NCI-H774 (cell line): Measurements from ENCODE around the gene UQCRH.

Source experiments
- DNase-seq: peaks from one replicate; lab custom pipeline; 2025; lab: John Stamatoyannopoulos, UW

Gene UQCRH

DNA sequence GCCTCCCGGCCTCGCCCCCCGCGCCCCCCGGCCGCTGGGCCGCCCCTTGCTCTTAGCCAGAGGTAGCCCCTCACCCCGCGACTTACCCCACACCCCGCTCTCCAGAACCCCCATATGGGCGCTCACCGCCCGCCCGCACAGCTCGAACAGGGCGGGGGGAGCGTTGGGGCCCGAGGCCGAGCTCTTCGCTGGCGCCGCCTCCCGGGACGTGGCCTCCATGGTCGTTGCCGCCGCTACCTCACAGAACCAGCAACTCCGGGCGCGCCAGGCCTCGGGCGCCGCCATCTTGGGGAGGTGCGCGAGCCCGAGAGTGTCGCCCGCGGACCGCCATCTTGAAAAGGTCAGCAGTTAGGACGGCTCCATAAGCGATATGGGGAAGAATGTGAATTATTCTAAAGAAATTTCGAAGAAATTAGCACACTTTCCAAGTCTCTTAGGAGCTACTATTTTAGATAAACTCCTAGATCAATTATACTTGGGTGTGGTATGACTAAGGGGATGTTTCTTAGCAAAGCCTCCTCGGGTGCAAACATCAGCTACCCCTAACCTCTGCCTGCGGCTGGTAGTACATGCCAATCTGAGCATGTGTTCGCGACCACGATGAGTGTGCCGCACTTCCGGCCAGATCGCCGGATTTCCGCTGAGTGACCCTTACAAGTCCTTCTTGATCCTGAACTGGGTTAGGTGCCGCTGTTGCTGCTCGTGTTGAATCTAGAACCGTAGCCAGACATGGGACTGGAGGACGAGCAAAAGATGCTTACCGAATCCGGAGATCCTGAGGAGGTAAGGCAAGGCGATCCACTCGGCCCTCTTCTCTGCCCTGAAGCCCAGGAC is at the start of gene UQCRH, which contains the start of gene LRRC41:
Gene UQCRH, plus strand, starts transcription at position 661 of the 834 bp plus-strand sequence. Its CDS starts 69 bp downstream, at position 730.
Gene LRRC41, minus strand, starts transcription at position 579 of the 834 bp plus-strand sequence. Its CDS starts 294 bp downstream, at position 285.
- DNase-seq = peak; percentile 99

- no peak for DNase-seq
Observed at GRCh38 chr1:46254668-46255067, 48.8 kb upstream of the UQCRH start.

DNA sequence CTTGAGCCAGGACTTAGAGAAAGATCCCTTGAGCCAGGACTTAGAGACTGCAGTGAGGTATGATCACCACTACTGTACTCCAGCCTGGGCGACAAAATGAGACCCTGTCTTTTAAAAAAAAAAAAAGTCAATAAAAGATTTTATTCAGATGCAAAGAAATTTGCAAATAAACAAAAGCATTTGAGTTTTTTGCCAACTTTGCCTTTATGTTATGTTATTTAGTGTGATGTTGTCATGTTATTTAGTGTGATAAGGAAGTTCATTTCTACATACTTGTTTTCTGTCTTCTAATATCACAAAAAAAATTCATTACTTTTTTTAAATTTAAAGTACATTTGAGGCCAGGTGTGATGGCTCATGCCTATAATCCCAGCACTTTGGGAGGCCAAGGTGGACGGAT is 47.0 kb upstream of the UQCRH start:
- no peak for DNase-seq

- DNase-seq = no peak
Observed at GRCh38 chr1:46262508-46262907, 41.0 kb upstream of the UQCRH start.

DNA sequence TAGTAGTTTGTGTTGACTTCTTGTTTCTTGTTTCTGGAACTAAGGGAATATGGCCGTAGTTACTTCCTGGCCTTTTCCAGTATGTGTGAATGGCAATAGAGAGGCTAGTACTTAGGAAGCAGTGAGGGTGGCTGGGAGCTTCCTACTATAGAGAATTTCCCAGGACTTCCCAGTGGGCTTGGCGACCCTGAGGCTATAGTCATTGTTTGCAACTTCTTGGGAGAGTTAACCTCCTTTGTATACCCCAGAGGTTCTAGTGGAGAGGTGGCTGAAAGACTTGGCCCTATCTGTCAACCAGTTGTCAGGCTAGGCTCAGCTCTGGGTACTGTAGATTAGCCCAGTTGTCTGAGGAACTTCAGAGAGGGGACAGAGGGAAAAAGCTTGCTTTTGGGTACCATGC is 40.4 kb upstream of the UQCRH start:
- no peak for DNase-seq

DNA sequence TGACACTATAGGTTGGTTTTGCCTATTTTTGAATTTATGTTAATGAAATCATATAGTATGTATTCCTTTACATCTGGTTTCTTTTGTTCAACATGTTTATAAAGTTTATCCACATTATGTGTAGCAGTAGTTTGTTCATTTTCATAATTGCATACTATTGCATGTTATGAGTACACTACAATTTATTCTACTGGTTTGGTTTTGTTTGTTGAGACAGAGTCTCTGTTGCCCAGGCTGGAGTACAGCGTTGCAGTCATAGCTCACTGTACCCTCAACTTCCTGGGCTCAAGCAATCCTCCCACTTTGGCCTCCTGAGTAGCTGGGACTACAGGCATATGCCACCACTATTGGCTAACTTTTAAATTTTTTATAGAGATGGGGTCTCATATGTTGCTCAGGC is 34.9 kb upstream of the UQCRH start:
- DNase-seq = no peak

DNA sequence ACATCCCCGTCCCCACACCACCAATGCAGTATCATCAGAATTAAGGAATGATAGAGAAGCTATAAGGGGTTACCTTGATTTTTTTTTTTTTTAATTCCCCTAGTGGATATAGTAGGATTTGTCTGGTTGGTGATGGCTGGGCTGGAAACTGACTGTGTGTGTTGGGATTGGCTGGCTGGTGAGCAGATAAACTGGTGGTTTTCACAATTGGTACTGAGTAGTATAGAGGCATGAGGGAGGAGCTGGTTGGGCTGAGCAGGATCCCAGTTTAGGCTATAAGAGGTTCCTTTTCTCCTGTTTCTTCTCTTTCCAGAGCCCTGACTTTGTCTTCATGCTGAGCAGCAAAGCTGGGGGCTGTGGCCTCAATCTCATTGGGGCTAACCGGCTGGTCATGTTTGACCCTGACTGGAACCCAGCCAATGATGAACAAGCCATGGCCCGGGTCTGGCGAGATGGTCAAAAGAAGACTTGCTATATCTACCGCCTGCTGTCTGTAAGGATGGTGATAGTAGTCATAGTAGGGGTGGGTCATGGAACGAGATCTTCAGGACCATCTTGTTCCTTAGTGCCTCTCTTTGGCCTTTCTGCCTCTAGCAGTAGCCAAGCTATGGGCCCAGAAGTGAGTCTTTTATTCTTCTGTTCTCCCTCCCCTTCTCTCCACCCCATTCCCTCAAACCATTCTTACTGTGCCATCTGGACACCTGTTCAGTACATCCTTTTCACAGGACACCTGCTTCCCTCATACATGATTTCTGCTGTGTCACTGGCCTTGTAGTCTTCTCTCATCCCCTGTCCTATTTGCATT is 29.1 kb upstream of the UQCRH start:
- DNase-seq = no peak

DNA sequence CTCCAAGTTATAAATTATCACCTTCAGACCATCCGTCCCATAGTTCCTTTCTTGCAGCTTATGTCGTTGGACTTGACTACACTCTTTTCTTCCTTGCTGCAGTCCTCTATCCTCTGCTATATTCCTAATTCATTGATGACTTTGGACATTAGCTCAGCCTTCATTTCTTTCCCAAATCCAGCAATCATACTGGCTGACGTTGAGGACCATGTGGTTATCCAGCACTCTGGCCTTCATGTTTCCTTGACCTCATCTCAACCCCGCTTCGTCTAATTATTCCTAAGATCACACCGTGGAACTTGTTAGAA is 28.5 kb upstream of the UQCRH start:
- DNase-seq = no peak

GRCh38 chr1:46277658-46278373 is 25.7 kb upstream of the UQCRH start:
- DNase-seq = no peak

DNA sequence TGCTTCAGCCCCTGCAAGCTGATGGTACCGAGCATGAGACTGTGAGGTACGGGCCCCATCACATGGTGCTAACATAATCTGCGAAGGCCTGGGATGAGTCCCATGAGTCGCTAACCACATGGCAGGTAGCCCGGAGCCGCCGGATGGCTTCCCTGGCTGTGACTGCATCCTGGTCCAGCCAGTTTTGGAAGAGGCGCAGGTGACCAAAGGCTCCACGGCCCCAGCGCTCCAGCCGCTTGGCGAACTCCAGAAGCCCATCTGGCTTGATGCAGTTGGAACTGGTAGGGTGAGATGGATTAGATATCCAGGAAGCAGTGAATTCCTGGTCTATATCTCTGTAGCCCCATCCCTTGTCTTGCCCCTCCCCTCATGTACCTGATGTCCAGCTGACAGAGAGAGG is 24.7 kb upstream of the UQCRH start:
- no peak for DNase-seq

DNA sequence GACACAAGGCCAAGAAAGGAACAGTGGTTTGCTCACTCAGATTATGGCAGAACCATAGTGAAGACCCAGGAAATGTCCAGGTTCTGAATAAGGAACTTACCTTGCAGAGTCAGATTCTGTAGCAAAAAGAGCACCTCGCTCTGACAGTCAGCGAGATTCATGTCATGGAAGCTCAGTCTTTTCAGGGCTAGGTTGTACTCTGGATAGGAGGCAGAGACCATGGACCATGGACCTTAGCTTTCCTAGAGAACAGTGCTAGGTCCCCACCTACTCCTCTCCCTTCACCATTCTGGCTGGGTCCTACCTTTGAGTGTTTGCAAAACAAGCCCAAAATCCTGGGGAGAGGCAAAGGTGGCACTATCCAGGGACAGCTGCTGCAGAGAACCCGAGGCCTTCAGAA is 23.4 kb upstream of the UQCRH start:
- no peak for DNase-seq

DNA sequence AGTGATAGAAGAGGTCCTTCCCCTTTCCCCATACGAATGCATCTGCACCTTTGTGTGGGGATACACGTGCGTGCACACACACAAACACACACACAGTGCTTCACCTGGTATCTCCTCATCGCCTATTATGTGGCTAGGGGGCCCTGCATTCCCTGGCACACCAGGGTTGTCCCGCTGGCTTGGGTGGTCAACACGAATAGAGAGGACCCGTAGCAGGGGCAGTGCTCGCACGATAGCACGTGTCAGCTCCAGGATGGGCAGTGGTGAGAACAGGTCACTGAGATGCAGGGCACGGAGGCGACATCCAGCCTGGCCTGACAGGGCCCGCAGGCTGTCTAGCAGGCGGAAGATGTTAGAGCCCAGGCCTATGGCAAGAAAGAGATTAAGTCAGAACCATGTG is 22.5 kb upstream of the UQCRH start:
- no peak for DNase-seq

DNA sequence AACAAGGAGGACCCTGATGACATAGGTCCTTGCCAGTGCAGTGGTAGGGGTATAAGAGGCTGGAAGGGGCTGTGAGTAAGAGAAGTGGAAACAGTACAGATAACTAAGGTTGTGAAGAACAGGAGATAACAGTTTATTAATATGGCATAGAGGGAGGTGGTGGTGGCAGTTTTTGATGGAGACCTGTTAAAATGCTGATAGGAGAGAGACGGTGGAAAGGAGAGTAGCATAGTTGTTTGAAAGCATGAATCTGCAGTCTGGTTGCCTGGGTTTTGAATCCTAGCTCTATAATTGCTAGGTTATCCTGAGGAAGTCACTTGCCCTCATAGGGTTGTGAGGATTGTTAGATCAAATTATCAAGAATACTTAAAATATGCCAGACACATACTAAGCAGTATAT is 19.4 kb upstream of the UQCRH start:
- DNase-seq = no peak

GRCh38 chr1:46284597-46285564 is 18.6 kb upstream of the UQCRH start:
- no peak for DNase-seq

- DNase-seq = no peak
Observed at GRCh38 chr1:46285730-46286477, 17.6 kb upstream of the UQCRH start.

- no peak for DNase-seq
Observed at GRCh38 chr1:46288485-46289133, 14.9 kb upstream of the UQCRH start.

- DNase-seq = no peak
Observed at GRCh38 chr1:46289134-46289494, 14.4 kb upstream of the UQCRH start.

- no peak for DNase-seq
Observed at GRCh38 chr1:46289976-46290375, 13.5 kb upstream of the UQCRH start.

DNA sequence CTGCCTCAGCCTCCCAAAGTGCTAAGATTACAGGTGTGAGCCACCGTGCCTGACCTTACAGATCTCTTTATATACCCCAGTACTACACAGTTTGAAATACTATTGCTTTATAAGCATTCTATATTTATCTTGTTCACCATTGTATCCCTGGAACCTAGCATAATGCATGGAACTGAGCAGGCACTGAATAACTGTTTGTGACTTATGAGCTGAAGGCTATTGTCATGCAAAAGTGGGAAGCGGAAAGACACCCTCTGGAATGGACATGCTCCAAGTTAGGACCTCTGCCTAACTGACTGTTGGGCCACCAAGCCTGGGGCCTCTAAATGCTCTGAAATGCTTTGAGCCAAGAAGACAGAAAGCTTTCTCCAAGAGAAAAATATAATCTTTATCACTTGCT is 8.2 kb upstream of the UQCRH start:
- no peak for DNase-seq

DNA sequence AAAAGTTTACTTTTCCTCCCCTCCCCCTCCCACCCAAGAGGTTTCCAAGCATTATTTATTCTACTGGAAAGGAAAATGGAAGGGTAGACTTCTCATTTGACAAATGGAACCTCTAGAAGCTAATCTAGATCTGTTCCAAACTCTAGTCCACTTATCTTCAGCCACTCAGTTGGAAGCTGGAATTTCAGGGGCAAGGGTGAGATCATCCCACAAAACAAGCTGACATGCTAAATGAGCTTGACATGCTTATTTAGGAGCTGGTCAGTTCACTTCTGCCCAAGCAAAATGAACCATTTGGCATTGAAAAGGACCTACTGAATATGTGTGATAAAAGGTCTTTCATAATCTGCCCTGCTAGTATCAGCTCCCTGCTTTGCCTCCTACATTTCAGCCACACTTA is 5.1 kb upstream of the UQCRH start:
- no peak for DNase-seq
